ENCODE data around the gene AIFM3.

AIFM3 gene

GRCh38 chr22:20975541-20976290, 8.7 kb downstream of the AIFM3 start:
- no peak for DNase-seq (ENCODE audit: low spot score)

- no peak for DNase-seq (ENCODE audit: low spot score)
These were observed 9.3 kb downstream of the AIFM3 start for GRCh38 chr22:20976291-20976877.

DNA sequence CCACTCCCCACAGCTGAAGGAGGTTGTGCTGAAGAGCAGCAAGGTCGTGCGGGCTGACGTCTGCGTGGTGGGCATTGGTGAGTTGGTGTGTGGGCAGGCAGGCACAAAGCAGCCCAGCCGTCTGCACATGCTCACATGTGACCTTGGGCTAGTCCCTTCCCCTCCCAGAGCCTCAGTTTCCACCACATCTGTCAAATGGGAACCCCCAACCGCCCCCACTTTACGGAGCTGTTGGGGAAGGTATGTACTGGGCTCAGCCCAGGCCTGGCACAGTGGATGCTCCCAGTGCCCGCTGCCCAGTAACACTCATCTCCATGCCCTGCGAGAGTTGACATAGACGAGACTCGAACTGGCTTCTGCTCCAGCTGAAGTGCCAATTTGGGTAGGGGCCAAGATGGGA, 10.0 kb downstream of the AIFM3 start:
- DNase-seq (ENCODE audit: low spot score): no peak

GRCh38 chr22:20977516-20978170, 10.6 kb downstream of the AIFM3 start:
- no peak for DNase-seq (ENCODE audit: low spot score)

GRCh38 chr22:20978419-20978818, 11.4 kb downstream of the AIFM3 start:
- no peak for DNase-seq (ENCODE audit: low spot score)

DNA sequence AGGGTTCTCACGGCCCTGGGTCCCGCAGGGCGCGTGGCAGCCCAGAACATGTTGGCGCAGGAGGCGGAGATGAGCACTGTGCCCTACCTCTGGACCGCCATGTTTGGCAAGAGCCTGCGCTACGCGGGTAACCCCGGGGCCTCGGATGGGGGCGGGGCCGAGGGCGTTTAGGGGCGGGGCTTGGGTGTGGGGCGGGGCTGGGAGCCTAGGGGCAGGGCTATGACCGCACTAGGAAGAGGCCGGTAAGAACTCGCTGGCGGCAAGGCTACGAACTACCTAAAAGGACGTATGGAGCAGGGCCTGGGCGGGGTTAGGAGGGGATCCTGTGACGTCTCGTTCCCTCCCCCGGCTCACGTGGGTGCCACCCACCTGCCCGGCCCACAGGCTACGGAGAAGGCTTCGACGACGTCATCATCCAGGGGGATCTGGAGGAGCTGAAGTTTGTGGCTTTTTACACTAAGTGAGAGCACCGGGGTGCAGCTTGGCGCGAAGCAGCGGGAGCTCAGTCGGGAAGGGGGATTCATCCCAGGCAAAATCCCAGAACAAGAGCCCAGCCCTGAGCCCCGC, 12.3 kb downstream of the AIFM3 start:
- DNase-seq (ENCODE audit: low spot score): peak; percentile 94

DNA sequence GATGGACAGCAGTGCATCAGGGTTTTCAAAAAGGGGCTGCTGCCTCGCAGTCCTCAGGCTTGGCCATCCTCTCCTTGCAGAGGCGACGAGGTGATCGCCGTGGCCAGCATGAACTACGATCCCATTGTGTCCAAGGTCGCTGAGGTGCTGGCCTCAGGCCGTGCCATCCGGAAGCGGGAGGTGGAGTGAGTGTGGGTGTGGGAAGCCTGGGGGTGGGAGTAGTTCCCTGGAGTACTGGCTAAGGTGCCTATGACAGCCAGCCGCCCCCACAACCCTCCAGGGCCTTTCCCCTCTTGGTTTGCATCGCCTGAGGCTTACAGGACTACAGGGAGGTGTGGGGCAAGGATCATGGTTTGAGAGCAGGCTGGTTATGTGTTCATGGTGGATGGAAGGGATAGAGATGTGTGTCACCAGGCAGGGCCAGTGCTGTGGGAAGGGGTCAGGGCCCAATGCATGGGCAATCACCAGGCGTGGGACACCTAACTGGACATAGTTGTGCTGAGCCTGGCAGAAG, 12.9 kb downstream of the AIFM3 start:
- no peak for DNase-seq (ENCODE audit: low spot score)

DNA sequence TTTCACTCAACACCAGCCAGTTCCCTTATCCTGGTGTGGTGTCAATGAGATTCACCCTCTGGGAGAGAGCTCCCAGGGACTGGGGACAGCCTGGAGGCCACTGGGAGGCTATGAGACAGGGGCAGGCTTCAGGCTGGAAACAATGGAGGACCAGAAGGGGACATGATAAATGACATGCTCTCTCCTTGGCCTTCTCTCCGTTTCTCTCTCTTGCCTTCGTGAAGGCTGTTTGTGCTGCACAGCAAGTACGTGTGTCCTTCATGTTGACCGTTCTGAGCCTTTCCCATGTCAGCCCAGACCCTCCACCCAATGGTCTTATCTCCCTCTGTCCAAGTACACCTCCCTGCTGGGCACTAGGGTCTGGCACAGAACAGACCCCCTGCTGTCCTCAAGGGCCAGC, 13.5 kb downstream of the AIFM3 start:
- no peak for DNase-seq (ENCODE audit: low spot score)

DNA sequence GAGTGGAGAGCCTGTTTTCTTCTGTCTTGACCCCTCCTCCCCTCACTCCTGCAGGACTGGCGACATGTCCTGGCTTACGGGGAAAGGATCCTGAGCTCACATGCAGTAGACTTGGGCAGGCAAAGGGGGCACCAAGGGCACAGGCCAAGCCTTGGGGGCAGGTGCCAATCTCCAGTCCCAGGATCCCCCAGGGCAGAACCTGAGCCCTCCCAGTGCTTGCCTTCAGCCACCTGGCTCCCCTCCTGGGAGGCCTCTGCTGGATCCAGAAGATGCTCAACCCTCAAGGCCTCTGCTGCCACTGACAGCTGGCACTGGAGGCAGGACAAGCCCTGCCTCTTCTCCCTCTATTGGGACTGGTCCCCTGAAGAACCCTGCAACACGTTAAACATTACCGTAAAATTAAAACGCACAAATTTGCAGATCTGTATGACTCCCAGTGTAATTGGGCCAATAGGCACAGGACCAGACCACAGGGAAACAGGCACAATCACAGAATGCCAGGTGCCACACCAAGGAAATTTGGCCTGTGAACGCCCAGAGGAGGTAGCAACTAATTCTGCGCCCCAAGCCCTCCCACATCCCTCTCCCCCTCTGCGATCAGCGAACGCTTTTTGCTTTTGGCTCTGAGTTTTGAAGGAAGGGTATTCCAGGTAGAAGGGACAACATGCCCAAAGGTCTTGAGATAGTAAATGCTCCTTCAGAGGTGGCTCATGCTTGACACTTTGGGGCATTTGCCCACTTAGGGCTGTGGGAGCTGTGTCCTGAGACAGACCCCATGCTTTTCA, 14.1 kb downstream of the AIFM3 start:
- no peak for DNase-seq (ENCODE audit: low spot score)

- peak; percentile 90 for DNase-seq (ENCODE audit: low spot score)
These were observed 14.9 kb downstream of the AIFM3 start, which contains the start of gene LZTR1 for GRCh38 chr22:20981787-20982562. TSS of gene LZTR1 (plus strand) at chr22:20982297. CDS start at chr22:20982372, 75 bp downstream.

GRCh38 chr22:20982563-20982882, 15.5 kb downstream of the AIFM3 start:
- DNase-seq (ENCODE audit: low spot score): no peak

DNA sequence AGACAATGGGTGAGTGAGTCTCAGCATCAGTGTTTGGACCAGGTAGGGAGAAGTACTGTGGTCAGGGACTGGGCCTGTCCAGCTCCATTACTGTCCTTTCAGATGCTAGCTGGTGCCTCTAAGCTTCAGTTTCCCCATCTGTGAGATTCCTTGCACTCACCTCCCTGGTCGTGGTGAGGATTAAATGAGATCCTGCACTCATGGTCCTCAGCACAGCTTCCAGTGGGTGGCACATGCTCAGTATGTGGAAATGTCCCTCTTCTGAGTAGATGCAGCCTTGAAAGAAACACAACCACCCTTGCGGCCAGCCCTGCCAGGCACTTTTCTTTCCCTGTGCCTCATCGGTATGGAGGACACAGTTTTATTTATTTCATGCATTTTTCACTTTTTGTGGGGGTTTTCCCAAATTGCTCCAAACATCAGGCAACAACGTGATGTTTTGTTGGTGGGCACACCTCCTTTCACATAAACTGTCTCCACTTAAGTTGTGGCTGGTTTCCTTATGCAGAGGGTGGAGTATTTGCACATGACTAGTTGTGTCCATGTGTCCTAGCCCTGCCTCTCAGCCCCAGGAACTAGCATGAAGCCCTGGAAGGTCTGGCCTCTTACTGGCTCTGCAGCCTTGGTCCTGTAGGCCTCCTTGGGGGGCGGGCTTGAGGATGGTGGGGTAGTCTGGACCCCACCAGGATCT, 16.2 kb downstream of the AIFM3 start:
- no peak for DNase-seq (ENCODE audit: low spot score)

- DNase-seq (ENCODE audit: low spot score): no peak
These were observed 18.7 kb downstream of the AIFM3 start for GRCh38 chr22:20985720-20986119.

DNA sequence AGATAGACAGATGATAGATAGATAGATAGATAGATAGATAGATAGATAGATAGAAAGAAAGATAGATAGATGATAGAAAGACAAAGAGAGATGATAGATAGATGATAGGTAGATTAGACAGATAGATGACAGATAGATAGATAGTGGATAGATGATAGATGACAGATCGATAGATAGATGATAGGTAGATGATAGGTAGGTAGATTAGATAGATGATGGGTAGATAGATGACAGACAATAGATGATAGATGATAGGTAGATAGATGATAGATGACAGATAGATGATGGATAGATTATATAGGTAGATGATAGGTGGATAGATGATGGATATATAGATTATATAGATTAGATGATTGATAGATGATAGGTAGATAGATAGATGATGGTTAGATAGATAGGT, 19.3 kb downstream of the AIFM3 start:
- DNase-seq (ENCODE audit: low spot score): no peak

DNA sequence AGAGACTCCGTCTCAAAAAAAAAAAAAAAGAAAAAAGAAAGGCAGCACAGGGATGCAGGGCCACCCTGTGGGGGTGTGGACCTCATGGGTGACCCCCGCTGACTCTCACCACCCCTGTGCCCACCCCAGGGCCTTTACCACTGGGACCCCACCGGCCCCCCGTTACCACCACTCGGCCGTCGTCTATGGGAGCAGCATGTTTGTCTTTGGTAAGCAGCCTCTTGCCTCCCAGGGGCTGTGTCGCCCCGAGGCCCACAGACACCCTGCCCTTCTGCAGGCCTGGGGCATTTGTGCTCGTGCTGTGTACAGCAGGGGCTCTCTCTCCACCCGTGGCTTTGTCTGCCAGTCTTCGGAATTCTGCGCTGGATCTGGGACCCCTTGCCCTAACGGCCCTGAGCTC, 20.3 kb downstream of the AIFM3 start:
- no peak for DNase-seq (ENCODE audit: low spot score)

GRCh38 chr22:20988573-20989322, 21.7 kb downstream of the AIFM3 start:
- DNase-seq (ENCODE audit: low spot score): no peak

DNA sequence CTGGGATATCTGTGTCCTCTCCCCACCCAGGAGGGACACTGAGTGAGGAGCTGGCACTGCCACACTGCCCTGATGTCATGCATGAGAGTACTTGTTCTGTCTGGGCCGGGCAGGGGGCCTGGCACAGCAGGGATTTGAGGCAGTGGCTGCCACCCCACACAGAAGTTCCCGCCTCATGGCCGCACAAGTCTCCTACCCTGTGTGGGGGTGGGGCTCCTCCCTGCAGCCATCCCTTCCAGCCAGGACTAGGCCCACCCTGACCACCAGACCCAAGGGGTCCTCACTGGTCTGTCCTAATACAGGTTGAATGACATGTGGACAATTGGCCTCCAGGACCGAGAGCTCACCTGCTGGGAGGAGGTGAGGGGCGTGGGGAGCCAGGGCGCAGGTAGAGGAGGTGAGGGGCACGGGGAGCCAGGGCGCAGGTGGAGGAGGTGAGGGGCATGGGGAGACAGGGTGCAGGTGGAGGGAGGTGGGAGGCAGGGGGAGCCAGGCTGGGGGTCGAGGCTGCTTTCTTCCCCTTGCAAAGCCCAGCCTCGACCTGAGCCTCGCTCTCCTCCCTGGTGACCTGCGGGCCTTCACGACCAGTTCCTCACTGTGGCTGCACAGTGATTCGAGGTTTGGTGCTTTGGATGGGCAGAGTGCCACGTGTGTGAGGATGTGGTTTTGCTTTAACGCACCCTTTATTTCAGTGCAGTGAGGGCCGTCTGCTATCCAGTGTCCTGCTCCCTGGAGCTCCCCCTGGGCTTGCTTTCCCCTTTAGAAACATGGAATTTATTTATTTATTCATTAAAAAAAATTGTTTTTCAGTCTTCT, 22.5 kb downstream of the AIFM3 start:
- DNase-seq (ENCODE audit: low spot score): no peak

DNA sequence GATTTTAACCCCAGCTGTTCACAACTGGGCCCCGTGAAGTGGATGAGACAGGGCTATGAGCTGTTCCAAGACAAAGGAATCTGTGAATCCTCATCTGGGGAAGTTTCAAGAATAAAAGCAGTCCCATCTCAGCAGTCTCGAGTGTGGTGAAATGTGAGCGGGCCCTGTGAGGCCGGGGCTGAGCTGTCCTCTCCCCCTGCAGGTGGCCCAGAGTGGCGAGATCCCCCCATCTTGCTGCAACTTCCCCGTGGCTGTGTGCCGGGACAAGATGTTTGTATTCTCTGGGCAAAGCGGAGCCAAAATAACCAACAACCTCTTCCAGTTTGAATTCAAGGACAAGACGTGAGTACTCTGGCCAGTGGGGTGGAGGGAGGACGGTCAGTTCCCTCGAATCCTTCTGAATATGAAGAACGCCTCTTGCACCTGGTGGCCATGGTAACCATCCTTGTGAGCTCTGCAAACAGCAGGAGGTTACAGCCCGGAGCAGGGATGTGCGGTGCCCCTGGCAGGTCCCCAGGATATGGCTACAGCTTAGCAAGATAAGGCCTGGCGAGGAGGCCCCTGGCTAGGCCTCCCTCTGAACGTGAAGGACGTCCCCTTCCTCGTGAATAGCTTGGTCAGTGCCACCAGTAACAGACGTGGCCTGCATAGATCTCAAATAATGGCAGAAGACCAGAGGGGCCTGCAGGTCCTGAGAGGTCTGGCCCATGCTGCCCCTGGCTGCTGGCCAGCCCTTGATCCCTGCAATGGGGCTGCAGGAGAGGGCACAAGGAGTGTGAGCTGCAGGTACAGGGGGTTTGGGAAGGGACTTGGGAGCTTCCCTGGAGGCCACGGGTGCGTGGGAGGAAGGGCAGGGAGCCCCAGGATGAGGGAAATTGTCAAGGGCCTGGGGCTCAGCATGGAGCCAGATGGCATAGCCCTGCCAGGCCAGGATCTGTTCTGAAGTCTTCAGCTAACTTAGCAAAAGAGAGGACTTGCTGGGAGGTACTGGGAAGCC, 23.4 kb downstream of the AIFM3 start:
- DNase-seq (ENCODE audit: low spot score): no peak
